IMR-90 (cell line): ENCODE data around the gene MAP7.

Experiments used
- BHLHE40 ChIP-seq: fragments of 150-350 bp; IDR thresholded peaks from 2 replicates; pipeline ENCODE4 v1.6.1; 2016; ENCODE audit warnings: mild to moderate bottlenecking, low read depth, low read length
- FOS ChIP-seq: fragments of 150-350 bp; IDR thresholded peaks from 2 replicates; pipeline ENCODE4 v1.6.1; 2016; ENCODE audit warnings: low read depth, low read length
- MAZ ChIP-seq: IDR thresholded peaks from 2 replicates; pipeline ENCODE4 v1.6.1; 2012; ENCODE audit warnings: low read depth, mild to moderate bottlenecking, low read length, improper control_type of control experiment, moderate library complexity, borderline replicate concordance
- NFE2L2 ChIP-seq: fragments of 150-350 bp; IDR thresholded peaks from 2 replicates; pipeline ENCODE4 v1.6.1; 2016; ENCODE audit warnings: low read depth, mild to moderate bottlenecking, low read length
- POLR2A ChIP-seq: IDR thresholded peaks from 2 replicates; pipeline ENCODE4 v1.6.1; 2012; ENCODE audit warnings: mild to moderate bottlenecking, low read depth, low read length
- RAD21 ChIP-seq: IDR thresholded peaks from 2 replicates; pipeline ENCODE4 v1.6.1; 2012; ENCODE audit warnings: low read length, improper control_type of control experiment
- RFX5 ChIP-seq: IDR thresholded peaks from 2 replicates; pipeline ENCODE4 v1.8.0; 2012; ENCODE audit warnings: low read depth, mild to moderate bottlenecking, low read length, moderate library complexity
- SMC3 ChIP-seq: fragments of 150-350 bp; IDR thresholded peaks from 2 replicates; pipeline ENCODE4 v1.6.1; 2016; ENCODE audit warnings: low read depth, mild to moderate bottlenecking, antibody characterized with exemption, low read length, moderate library complexity
- TF ChIP-seq, protein P1 (sequence below): conservative IDR thresholded peaks from 2 replicates; pipeline ENCODE4 v1.5.1; 2012; ENCODE audit warnings: mild to moderate bottlenecking, low read depth, low read length, improper control_type of control experiment
- TF ChIP-seq, protein P2 (sequence below): fragments of 150-350 bp; IDR thresholded peaks from 2 replicates; pipeline ENCODE4 v1.6.1; 2017; ENCODE audit warnings: mild to moderate bottlenecking, antibody characterized with exemption, low read length, low read depth

GRCh38 chr6:136548582-136549299, 1.5 kb downstream of the MAP7 start:
- TF ChIP-seq, protein P1, sequence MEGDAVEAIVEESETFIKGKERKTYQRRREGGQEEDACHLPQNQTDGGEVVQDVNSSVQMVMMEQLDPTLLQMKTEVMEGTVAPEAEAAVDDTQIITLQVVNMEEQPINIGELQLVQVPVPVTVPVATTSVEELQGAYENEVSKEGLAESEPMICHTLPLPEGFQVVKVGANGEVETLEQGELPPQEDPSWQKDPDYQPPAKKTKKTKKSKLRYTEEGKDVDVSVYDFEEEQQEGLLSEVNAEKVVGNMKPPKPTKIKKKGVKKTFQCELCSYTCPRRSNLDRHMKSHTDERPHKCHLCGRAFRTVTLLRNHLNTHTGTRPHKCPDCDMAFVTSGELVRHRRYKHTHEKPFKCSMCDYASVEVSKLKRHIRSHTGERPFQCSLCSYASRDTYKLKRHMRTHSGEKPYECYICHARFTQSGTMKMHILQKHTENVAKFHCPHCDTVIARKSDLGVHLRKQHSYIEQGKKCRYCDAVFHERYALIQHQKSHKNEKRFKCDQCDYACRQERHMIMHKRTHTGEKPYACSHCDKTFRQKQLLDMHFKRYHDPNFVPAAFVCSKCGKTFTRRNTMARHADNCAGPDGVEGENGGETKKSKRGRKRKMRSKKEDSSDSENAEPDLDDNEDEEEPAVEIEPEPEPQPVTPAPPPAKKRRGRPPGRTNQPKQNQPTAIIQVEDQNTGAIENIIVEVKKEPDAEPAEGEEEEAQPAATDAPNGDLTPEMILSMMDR: no peak
- TF ChIP-seq POLR2A: no peak
- no peak for TF ChIP-seq SMC3
- TF ChIP-seq MAZ: no peak
- TF ChIP-seq RFX5: no peak
- no peak for TF ChIP-seq NFE2L2
- TF ChIP-seq FOS: no peak
- TF ChIP-seq RAD21: no peak
- TF ChIP-seq, protein P2, sequence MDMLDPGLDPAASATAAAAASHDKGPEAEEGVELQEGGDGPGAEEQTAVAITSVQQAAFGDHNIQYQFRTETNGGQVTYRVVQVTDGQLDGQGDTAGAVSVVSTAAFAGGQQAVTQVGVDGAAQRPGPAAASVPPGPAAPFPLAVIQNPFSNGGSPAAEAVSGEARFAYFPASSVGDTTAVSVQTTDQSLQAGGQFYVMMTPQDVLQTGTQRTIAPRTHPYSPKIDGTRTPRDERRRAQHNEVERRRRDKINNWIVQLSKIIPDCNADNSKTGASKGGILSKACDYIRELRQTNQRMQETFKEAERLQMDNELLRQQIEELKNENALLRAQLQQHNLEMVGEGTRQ: no peak
- TF ChIP-seq BHLHE40: no peak
